GM23338 (cell line): ENCODE measurements around the gene SERPINH1.

ENCODE experiments used
- CREB1 ChIP-seq: fragments of 250-450 bp; sonication (Bioruptor Pico); IDR thresholded peaks from 2 replicates; pipeline ENCODE4 v1.5.0; 2020; ENCODE audit warnings: low read depth, mild to moderate bottlenecking, moderate library complexity
- ETS1 ChIP-seq: IDR thresholded peaks from 2 replicates; pipeline ENCODE4 v1.6.1; 2016; ENCODE audit warnings: antibody characterized with exemption
- EZH2 ChIP-seq: fragments of 200-600 bp; sonication (generic); IDR thresholded peaks from one replicate; pipeline ENCODE4 v1.8.0; 2017; ENCODE audit warnings: antibody characterized with exemption, mild to moderate bottlenecking, low read depth; ENCODE audit not compliant: unreplicated experiment
- EZH2phosphoT487 ChIP-seq: fragments of 200-600 bp; sonication (generic); IDR thresholded peaks from one replicate; pipeline ENCODE4 v1.8.1; 2018; ENCODE audit warnings: antibody characterized with exemption; ENCODE audit not compliant: unreplicated experiment
- JUNB ChIP-seq: IDR thresholded peaks from one replicate; pipeline ENCODE4 v1.6.1; 2016; ENCODE audit warnings: antibody characterized with exemption; ENCODE audit not compliant: unreplicated experiment
- NANOG ChIP-seq: IDR thresholded peaks from 2 replicates; pipeline ENCODE4 v1.6.1; 2016; ENCODE audit warnings: antibody characterized with exemption, borderline replicate concordance
- POLR2AphosphoS5 ChIP-seq: IDR thresholded peaks from 2 replicates; pipeline ENCODE4 v1.6.1; 2016; ENCODE audit warnings: antibody characterized with exemption, low read depth
- REST ChIP-seq: IDR thresholded peaks from one replicate; pipeline ENCODE4 v1.6.1; 2018; ENCODE audit warnings: antibody characterized with exemption; ENCODE audit not compliant: unreplicated experiment
- STAT1 ChIP-seq: IDR thresholded peaks from one replicate; pipeline ENCODE4 v1.6.1; 2016; ENCODE audit warnings: antibody characterized with exemption; ENCODE audit not compliant: unreplicated experiment
- ZNF114 ChIP-seq: fragments of 250-450 bp; sonication (Bioruptor Pico); IDR thresholded peaks from 2 replicates; pipeline ENCODE4 v1.5.0; 2020; ENCODE audit warnings: mild to moderate bottlenecking, moderate library complexity
- ZNF462 ChIP-seq: fragments of 250-450 bp; sonication (Bioruptor Pico); IDR thresholded peaks from 2 replicates; pipeline ENCODE4 v1.5.0; 2020; ENCODE audit warnings: mild to moderate bottlenecking, moderate library complexity
- TF ChIP-seq, protein P1 (sequence below), 2 experiments: fragments of 200-600 bp in 1 of 2; sonication (generic) in 1 of 2; conservative IDR thresholded peaks; 2 replicates each; pipeline versions ENCODE4 v1.5.1 to v1.6.1; 2016 to 2017; ENCODE audit warnings: antibody characterized with exemption in 2 of 2, low read depth in 2 of 2, mild to moderate bottlenecking in 2 of 2, moderate library complexity in 1 of 2

DNA sequence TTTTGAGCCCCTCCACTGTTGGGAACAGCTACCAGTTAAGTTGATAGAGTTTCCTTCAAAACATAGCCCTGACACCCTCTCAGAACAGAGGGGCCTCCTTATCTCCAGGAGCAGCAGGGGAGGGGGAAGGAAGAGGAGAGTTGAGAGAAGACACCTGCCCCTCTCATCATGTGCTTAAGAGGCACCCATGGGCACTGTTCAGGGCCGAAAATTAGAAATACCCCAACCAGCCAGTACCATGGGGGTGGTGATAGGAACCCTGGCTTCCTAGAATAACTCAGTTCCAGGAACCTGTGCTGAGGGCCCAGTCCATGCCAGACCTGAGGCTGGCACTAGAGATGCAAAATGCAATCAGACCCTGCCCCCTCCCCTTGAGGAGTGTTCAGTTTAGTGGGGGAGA is 27.0 kb upstream of the SERPINH1 start:
- TF ChIP-seq REST = no peak
- TF ChIP-seq, protein P1, sequence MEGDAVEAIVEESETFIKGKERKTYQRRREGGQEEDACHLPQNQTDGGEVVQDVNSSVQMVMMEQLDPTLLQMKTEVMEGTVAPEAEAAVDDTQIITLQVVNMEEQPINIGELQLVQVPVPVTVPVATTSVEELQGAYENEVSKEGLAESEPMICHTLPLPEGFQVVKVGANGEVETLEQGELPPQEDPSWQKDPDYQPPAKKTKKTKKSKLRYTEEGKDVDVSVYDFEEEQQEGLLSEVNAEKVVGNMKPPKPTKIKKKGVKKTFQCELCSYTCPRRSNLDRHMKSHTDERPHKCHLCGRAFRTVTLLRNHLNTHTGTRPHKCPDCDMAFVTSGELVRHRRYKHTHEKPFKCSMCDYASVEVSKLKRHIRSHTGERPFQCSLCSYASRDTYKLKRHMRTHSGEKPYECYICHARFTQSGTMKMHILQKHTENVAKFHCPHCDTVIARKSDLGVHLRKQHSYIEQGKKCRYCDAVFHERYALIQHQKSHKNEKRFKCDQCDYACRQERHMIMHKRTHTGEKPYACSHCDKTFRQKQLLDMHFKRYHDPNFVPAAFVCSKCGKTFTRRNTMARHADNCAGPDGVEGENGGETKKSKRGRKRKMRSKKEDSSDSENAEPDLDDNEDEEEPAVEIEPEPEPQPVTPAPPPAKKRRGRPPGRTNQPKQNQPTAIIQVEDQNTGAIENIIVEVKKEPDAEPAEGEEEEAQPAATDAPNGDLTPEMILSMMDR (conservative IDR thresholded peaks at IDR 0.05; ENCODE audit: low read depth in 2 of 2) = no peak
- no peak for TF ChIP-seq EZH2phosphoT487
- no peak for TF ChIP-seq NANOG
- TF ChIP-seq JUNB = no peak
- TF ChIP-seq EZH2 = no peak
- TF ChIP-seq POLR2AphosphoS5 = no peak
- TF ChIP-seq ETS1 = no peak
- TF ChIP-seq STAT1 = no peak
- TF ChIP-seq ZNF462 (CRISPR knock-in tag) = no peak
- TF ChIP-seq CREB1 = no peak
- no peak for TF ChIP-seq ZNF114
